GM18526 (cell line): ENCODE data around the gene TC2N.
A peak's percentile ranks its signal among the peaks of the same experiment; 100 is the strongest.

Source experiments
- POLR2A ChIP-seq: IDR thresholded peaks from 3 replicates; pipeline ENCODE4 v1.6.1; 2011; ENCODE audit not compliant: insufficient read length; ENCODE audit errors: extremely low read depth

The TC2N gene

DNA sequence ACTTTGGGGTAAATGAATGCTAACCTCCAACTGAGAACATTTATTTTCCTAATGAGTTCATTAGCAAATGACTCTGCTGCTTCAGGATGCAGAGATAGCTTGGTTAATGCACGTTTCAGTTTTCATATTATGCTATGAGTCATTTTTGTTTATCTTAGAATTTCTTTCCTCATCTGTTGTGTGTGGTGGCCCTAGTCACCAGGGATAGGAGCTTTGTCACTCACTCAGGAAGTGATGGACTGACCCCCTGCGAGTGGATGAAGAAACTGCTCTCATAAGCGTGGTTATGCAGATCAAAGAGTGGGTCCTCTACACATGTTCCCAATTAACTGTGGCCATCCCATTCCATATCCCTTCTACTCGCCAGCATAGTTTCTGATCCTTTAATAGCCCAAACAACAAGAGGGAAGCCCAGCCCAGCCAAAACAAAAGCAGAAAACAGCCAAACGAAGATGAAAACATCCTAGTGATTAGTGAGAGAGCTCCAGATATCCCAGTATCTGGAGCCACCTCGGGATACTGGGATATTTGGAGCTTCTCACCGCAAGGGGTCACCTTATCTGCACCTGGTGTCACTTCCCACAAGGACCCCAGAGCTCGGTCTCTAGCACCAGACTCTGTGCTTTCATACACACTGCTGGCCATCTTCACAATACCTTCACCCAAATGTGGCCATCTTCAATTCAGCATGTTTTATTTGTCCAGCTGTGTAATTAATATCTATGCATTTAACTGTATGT, 8.6 kb downstream of the TC2N start:
- no peak for TF ChIP-seq POLR2A

DNA sequence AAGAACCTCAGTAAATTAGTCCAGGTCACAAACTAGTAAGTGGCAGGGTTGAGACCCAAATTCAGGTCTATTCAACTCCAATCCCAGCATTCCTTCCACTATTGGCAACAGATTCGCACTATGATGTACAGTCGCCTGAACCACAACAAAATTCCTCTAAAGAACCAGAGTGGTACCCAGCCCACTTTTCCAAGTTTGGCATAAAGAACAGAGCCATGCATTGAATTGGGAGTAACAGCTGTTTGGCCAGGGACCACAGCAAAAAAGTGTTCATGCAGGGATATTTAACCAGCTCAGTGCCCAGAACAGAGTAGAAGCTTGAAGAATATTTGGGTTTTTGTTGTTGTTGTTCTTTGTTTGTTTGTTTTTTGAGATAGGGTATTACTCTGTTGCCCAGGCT, 9.7 kb downstream of the TC2N start:
- TF ChIP-seq POLR2A = no peak

GRCh38 chr14:91854327-91854934, 12.9 kb downstream of the TC2N start:
- no peak for TF ChIP-seq POLR2A

DNA sequence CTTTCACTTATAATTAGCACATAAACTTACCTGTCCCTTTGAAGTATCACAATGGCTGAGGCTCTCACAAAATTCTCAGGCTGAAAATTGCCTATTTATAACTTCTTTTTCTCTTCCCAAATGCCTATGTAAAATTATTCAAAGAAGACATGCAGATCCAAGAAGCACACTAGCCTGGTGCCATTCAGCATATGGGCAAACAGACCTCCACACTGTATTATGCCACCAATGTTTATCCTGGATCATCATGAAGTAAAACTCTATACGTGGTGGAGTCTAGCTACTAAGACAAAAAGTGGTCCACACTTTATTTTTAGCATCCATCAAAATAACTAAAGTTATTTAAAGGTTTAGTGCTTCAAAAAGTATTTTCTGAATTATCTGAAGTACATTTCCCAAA, 15.8 kb downstream of the TC2N start:
- no peak for TF ChIP-seq POLR2A

GRCh38 chr14:91848504-91849001, 18.8 kb downstream of the TC2N start:
- TF ChIP-seq POLR2A = no peak

GRCh38 chr14:91847693-91848092, 19.6 kb downstream of the TC2N start:
- TF ChIP-seq POLR2A = no peak

DNA sequence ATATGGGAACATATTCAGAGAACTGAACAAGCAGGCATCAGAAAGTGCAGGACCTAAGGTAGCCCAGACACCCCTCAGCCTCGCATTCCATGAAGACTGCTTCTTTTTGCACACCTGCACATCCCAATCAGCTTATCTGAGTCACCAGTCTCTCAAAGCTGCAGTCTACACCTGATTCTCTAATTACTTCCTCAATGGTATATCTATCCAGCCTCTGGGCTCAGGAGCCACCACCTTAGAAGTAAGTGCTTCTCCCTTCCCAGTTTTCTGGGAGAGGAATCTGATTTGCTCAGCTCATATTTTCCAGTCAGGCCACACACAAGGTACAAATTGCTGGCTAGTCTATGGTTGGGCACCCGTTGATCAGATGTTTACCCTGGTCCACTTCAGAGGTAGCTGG, 21.7 kb downstream of the TC2N start:
- no peak for TF ChIP-seq POLR2A

GRCh38 chr14:91844029-91844428, 23.3 kb downstream of the TC2N start:
- TF ChIP-seq POLR2A = no peak

- no peak for TF ChIP-seq POLR2A
Observed at GRCh38 chr14:91843437-91843836, 23.9 kb downstream of the TC2N start.

DNA sequence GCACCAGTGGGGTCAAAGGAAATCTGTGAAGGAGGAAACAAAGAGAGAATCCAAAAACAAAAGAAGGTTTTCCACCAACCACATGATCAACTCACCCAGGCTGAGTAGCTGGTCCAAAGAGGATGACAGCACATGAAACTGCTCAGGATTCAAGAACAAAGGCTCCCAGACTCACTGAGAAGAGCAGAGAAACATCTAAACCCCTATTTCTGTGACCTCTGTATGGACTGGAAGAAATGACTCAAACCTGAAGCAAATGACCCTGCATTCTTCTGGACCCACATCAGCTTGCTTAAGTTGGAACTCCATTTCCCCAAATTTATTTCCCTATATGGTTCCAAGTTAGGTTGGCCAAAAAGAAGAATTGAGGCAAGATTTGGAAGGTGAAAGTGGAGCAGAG, 26.3 kb downstream of the TC2N start:
- no peak for TF ChIP-seq POLR2A

DNA sequence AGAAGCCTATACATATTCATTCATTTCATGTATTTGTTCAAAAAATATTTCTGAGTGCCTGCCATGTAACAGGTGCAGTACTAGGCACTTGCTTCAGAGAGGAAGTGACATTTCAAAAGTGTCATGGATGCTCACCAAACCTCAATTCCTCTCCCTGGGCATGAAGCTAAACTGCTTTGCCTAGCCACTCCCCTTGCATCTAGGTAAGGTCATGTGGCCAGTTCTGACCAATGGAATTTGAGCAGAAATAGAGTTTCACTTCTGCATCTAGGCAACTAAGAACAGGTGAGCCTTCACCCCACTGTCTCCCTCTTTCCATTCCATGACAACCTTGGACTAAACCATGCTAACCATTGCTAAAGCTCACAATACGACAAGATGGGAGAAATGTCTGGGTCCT, 27.6 kb downstream of the TC2N start:
- TF ChIP-seq POLR2A = no peak

GRCh38 chr14:91837076-91837475, 30.3 kb downstream of the TC2N start:
- TF ChIP-seq POLR2A = no peak

DNA sequence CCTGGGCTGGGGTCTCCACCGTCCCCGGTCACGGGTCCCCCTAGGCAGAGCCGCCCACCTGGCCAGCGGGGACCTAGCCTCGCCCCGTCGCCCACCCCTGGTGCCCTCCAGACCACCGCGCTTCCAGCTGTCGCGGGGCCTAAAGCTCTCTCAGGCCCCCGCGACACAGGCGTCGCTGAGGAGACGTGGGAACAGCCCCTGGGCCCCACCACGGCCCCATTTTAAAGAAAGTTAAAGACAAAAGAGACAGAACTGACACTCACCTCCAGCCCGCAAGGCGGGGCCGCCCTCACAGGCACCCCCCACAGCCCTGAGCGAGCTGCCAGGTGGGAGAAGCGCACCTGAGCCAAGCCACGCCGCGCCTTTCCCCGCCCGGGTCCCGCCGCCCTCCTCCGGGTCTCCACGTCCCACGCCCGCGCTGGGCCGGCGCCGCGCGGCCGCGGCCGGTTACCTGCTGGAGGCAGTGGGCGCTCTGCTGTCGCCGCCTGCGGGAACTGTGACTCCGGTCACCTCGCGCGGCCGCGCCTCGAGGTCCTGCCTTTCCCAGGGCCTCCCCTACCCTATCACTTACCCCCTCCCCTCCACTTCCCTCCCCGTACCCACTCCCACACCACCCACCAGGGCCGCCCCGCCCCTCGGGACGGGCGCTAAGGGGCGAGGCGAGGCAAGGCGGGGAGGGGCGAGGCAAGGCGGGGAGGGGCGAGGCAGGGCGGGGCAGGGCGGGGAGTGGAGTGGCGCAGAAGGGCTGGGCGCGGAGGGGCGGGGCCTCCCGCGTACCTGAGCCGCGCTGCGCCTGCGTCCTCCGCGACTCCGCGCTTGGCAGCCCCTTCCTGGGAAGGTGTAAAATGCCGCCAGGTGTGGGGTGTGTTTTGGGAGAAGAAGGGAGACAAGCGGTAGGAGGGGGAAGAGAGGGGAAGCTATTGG, 31.2 kb downstream of the TC2N start:
- peak; percentile 31 for TF ChIP-seq POLR2A

DNA sequence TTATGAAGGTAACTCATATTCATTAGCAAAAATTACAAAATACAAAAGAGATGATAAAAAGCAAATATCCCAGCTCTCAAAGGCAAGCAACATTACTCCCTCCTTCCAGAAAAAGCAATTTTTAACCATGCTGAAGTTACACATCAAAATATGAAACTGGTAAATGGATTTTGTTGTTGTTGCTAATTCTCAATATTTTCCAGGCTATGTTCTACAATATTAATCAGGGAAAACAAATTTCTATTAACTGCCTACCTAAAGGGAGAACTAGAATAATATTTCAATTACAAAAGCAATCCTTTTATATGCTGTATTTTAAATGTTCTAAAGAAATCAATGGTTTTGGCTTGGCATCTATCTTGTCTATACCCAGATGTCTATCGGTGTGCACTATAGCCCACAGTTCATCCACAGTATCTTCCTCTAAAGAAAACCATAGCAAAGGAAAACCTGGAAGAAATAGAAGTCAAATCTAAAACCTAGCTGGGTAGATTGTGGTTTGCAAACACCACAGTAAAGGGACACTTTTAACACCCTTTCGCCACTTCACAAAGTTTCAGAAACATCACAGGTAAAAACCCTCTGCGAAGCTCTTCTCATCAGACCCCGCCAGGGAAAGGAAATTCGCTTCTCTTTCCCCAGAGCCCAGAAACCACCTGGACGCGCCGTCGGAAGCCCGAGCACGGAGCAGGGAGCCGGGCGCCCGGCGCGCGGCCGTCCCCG, 32.0 kb downstream of the TC2N start:
- no peak for TF ChIP-seq POLR2A

- no peak for TF ChIP-seq POLR2A
Observed at GRCh38 chr14:91834571-91834970, 32.8 kb downstream of the TC2N start.
